WTC11 (cell line): ENCODE measurements around the gene OR51D1. TPM values are rescaled to one million over a fixed set of nuclear protein-coding genes. Genes with fewer than 3 reads are reported as not detected.

ENCODE experiments used
- ATAC-seq: fragments of 200-7000 bp; cut with Tn5 transposase; 2 replicates; pipeline ENCODE4 v1.10.0; 2021; ENCODE audit warnings: mild to moderate bottlenecking, moderate library complexity
- CTCF ChIA-PET: fragments of 300-600 bp; sonication (Branson Sonifier 250); formaldehyde crosslinking; loops from one replicate; lab custom pipeline; 2021; ENCODE audit warnings: antibody characterized with exemption; lab: Charles Lee
- POLR2A ChIA-PET: fragments of 350-600 bp; sonication (Branson Sonifier 250); formaldehyde crosslinking; loops from one replicate; lab custom pipeline; 2021; ENCODE audit warnings: antibody characterized with exemption; lab: Charles Lee
- DNase-seq: peaks from one replicate; pipeline ENCODE4 v3.0.0; 2021; ENCODE audit warnings: low spot score
- H3K27ac Mint-ChIP-seq: 2 replicates; pipeline ENCODE4 v1.8.0; 2021; ENCODE audit warnings: mixed read lengths
- H3K27me3 Mint-ChIP-seq: 2 replicates; pipeline ENCODE4 v1.8.0; 2021; ENCODE audit warnings: low read depth, mild to moderate bottlenecking, moderate library complexity, mixed read lengths
- H3K36me3 Mint-ChIP-seq: 2 replicates; pipeline ENCODE4 v1.8.0; 2021; ENCODE audit warnings: mixed read lengths
- H3K4me1 Mint-ChIP-seq: 2 replicates; pipeline ENCODE4 v1.8.0; 2022; ENCODE audit warnings: mixed read lengths
- H3K4me3 Mint-ChIP-seq: 2 replicates; pipeline ENCODE4 v1.8.0; 2021; ENCODE audit warnings: mild to moderate bottlenecking, moderate library complexity, mixed read lengths
- H3K9me3 Mint-ChIP-seq: 2 replicates; pipeline ENCODE4 v1.8.0; 2021; ENCODE audit warnings: mixed read lengths
- ARID4B ChIP-seq: sonication (generic); formaldehyde crosslinking; IDR thresholded peaks from 2 replicates; pipeline ENCODE4 v1.8.0; 2023; ENCODE audit warnings: missing genetic modification reagents, mild to moderate bottlenecking, borderline replicate concordance
- CREB1 ChIP-seq: sonication (generic); formaldehyde crosslinking; IDR thresholded peaks from 2 replicates; pipeline ENCODE4 v1.8.0; 2023; ENCODE audit warnings: mild to moderate bottlenecking, missing genetic modification reagents
- CREM ChIP-seq: sonication (generic); formaldehyde crosslinking; IDR thresholded peaks from 2 replicates; pipeline ENCODE4 v1.8.1; 2022; ENCODE audit warnings: mild to moderate bottlenecking, missing genetic modification reagents, moderate library complexity
- EMX1 ChIP-seq: fragments of 250-450 bp; sonication (Bioruptor Pico); IDR thresholded peaks from 2 replicates; pipeline ENCODE4 v1.8.0; 2021; ENCODE audit warnings: mild to moderate bottlenecking
- NFATC4 ChIP-seq: fragments of 250-450 bp; sonication (Bioruptor Pico); IDR thresholded peaks from 2 replicates; pipeline ENCODE4 v1.9.0; 2021; ENCODE audit warnings: mild to moderate bottlenecking
- NR1H2 ChIP-seq: sonication (generic); formaldehyde crosslinking; IDR thresholded peaks from 2 replicates; pipeline ENCODE4 v1.9.0; 2021; ENCODE audit warnings: mild to moderate bottlenecking, moderate library complexity, missing genetic modification reagents
- NR2C2 ChIP-seq: sonication (generic); formaldehyde crosslinking; IDR thresholded peaks from 2 replicates; pipeline ENCODE4 v1.8.0; 2022; ENCODE audit warnings: mild to moderate bottlenecking, missing genetic modification reagents
- RELA ChIP-seq: sonication (generic); formaldehyde crosslinking; IDR thresholded peaks from 2 replicates; pipeline ENCODE4 v1.8.1; 2022; ENCODE audit warnings: missing genetic modification reagents, mild to moderate bottlenecking, borderline replicate concordance
- SP1 ChIP-seq: sonication (generic); formaldehyde crosslinking; conservative IDR thresholded peaks from 2 replicates; pipeline ENCODE4 v1.8.1; 2022; ENCODE audit warnings: missing genetic modification reagents
- TCF7 ChIP-seq: sonication (generic); formaldehyde crosslinking; IDR thresholded peaks from 2 replicates; pipeline ENCODE4 v1.8.0; 2022; ENCODE audit warnings: mild to moderate bottlenecking, low read depth, missing genetic modification reagents, moderate library complexity
- USF2 ChIP-seq: sonication (generic); formaldehyde crosslinking; IDR thresholded peaks from 2 replicates; pipeline ENCODE4 v1.8.1; 2023; ENCODE audit warnings: mild to moderate bottlenecking, missing genetic modification reagents, moderate library complexity
- ZMAT4 ChIP-seq: fragments of 250-450 bp; sonication (Bioruptor Pico); IDR thresholded peaks from 2 replicates; pipeline ENCODE4 v1.9.0; 2021; ENCODE audit warnings: mild to moderate bottlenecking
- ZNF121 ChIP-seq: sonication (generic); formaldehyde crosslinking; IDR thresholded peaks from 2 replicates; pipeline ENCODE4 v1.8.0; 2023; ENCODE audit warnings: missing genetic modification reagents
- ZNF138 ChIP-seq: sonication (generic); formaldehyde crosslinking; conservative IDR thresholded peaks from 2 replicates; pipeline ENCODE4 v1.8.1; 2022; ENCODE audit warnings: mild to moderate bottlenecking, moderate library complexity, missing genetic modification reagents
- ZNF423 ChIP-seq: fragments of 250-450 bp; sonication (Bioruptor Pico); IDR thresholded peaks from 2 replicates; pipeline ENCODE4 v2.1.2; 2022; ENCODE audit warnings: mild to moderate bottlenecking, moderate library complexity
- ZNF425 ChIP-seq: fragments of 250-450 bp; sonication (Bioruptor Pico); conservative IDR thresholded peaks from 2 replicates; pipeline ENCODE4 v1.9.0; 2021; ENCODE audit warnings: mild to moderate bottlenecking
- ZNF532 ChIP-seq: fragments of 250-450 bp; sonication (Bioruptor Pico); IDR thresholded peaks from 2 replicates; pipeline ENCODE4 v1.9.0; 2021; ENCODE audit warnings: mild to moderate bottlenecking, borderline replicate concordance
- total RNA-seq: library from RNA; stranded (reverse); gene quantifications from 3 replicates; pipeline ENCODE4 v1.2.3, GENCODE V29; 2021
- TF ChIP-seq, protein P1 (sequence below): sonication (generic); formaldehyde crosslinking; IDR thresholded peaks from 2 replicates; pipeline ENCODE4 v1.8.1; 2022; ENCODE audit warnings: mild to moderate bottlenecking, missing genetic modification reagents, moderate library complexity, borderline replicate concordance
- TF ChIP-seq, protein P2 (sequence below): sonication (generic); formaldehyde crosslinking; IDR thresholded peaks from 2 replicates; pipeline ENCODE4 v1.8.1; 2022; ENCODE audit warnings: low read depth, mild to moderate bottlenecking, moderate library complexity, missing genetic modification reagents, borderline replicate concordance

OR51D1 gene
- total RNA-seq, 1 experiment from 2014 or later: not detected

- Mint-ChIP-seq H3K4me3 (no peak overlapping the region), H3K4me1 (peaks cover 16% of the 10 kb centered on the region), H3K36me3 (no peaks in the 10 kb centered on the region), H3K27me3 (no peaks in the 10 kb centered on the region), H3K9me3 (no peaks in the 10 kb centered on the region), H3K27ac (no peak overlapping the region)
- DNase-seq: no peak
- ChIA-PET POLR2A (no interaction called here), CTCF (interaction anchor here (1.1 to 1.5 kb wide), 2 partner anchors 26 to 60 kb away, joined by 5 to 7 read pairs; partner anchors contain the start of gene OR51D1)
- ATAC-seq: no peak
- TF ChIP-seq USF2 (CRISPR knock-in tag) (no peak), SP1 (CRISPR knock-in tag) (no peak), RELA (CRISPR knock-in tag) (no peak), CREB1 (CRISPR knock-in tag) (no peak), ZMAT4 (CRISPR knock-in tag) (no peak), ARID4B (no peak), ZNF121 (CRISPR knock-in tag) (no peak), ZNF532 (CRISPR knock-in tag) (no peak), NR2C2 (CRISPR knock-in tag) (no peak)
These were observed 25.6 kb downstream of the OR51D1 start for GRCh38 chr11:4662876-4663275.

GRCh38 chr11:4664183-4664582 is 26.9 kb downstream of the OR51D1 start:
- H3K4me1 Mint-ChIP-seq: peaks cover 12% of the 10 kb centered on the region
- POLR2A ChIA-PET: no interaction called here
- TF ChIP-seq ZNF425 (no peak), NFATC4 (CRISPR knock-in tag) (no peak), ZNF423 (CRISPR knock-in tag) (no peak), ZNF138 (CRISPR knock-in tag) (no peak), TCF7 (CRISPR knock-in tag) (no peak), EMX1 (CRISPR knock-in tag) (no peak), RELA (CRISPR knock-in tag) (no peak), CREM (CRISPR knock-in tag) (no peak), NR1H2 (CRISPR knock-in tag) (no peak)
- TF ChIP-seq, protein P1, sequence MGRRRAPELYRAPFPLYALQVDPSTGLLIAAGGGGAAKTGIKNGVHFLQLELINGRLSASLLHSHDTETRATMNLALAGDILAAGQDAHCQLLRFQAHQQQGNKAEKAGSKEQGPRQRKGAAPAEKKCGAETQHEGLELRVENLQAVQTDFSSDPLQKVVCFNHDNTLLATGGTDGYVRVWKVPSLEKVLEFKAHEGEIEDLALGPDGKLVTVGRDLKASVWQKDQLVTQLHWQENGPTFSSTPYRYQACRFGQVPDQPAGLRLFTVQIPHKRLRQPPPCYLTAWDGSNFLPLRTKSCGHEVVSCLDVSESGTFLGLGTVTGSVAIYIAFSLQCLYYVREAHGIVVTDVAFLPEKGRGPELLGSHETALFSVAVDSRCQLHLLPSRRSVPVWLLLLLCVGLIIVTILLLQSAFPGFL: no peak
- TF ChIP-seq, protein P2, sequence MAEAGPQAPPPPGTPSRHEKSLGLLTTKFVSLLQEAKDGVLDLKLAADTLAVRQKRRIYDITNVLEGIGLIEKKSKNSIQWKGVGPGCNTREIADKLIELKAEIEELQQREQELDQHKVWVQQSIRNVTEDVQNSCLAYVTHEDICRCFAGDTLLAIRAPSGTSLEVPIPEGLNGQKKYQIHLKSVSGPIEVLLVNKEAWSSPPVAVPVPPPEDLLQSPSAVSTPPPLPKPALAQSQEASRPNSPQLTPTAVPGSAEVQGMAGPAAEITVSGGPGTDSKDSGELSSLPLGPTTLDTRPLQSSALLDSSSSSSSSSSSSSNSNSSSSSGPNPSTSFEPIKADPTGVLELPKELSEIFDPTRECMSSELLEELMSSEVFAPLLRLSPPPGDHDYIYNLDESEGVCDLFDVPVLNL: no peak

More at GRCh38 chr11:4664183-4664582, 26.9 kb downstream of the OR51D1 start:
- ATAC-seq (no peak), DNase-seq (no peak)
- no peaks in the 10 kb centered on the region for H3K9me3 Mint-ChIP-seq
- CTCF ChIA-PET: no interaction called here
- H3K4me3 Mint-ChIP-seq: no peak overlapping the region
- H3K27ac Mint-ChIP-seq: no peak overlapping the region
- no peaks in the 10 kb centered on the region for H3K27me3 Mint-ChIP-seq
- H3K36me3 Mint-ChIP-seq: no peaks in the 10 kb centered on the region
